ENCODE data around the gene PRKCA.

The PRKCA gene

GRCh38 chr17:66834919-66835454 lies 532.6 kb downstream of the PRKCA start, which contains the start of gene CACNG5:
Gene CACNG5, plus strand, starts transcription at chr17:66835117. Its CDS starts 42,216 bp downstream, at chr17:66877333.
- no peak for DNase-seq

GRCh38 chr17:66835476-66835875 lies 533.1 kb downstream of the PRKCA start:
- no peak for DNase-seq

- no peak for DNase-seq
Measured at GRCh38 chr17:66836063-66837005, 533.9 kb downstream of the PRKCA start.

- DNase-seq: no peak
Measured at GRCh38 chr17:66837226-66837625, 534.8 kb downstream of the PRKCA start.

GRCh38 chr17:66837885-66838665 lies 535.7 kb downstream of the PRKCA start:
- no peak for DNase-seq

GRCh38 chr17:66839616-66840015 lies 537.2 kb downstream of the PRKCA start:
- no peak for DNase-seq

GRCh38 chr17:66840061-66840460 lies 537.6 kb downstream of the PRKCA start:
- no peak for DNase-seq

- DNase-seq: no peak
Measured at GRCh38 chr17:66841328-66841727, 538.9 kb downstream of the PRKCA start.

GRCh38 chr17:66841744-66842143 lies 539.3 kb downstream of the PRKCA start:
- no peak for DNase-seq

GRCh38 chr17:66842505-66842904 lies 540.1 kb downstream of the PRKCA start:
- no peak for DNase-seq

GRCh38 chr17:66842959-66843358 lies 540.5 kb downstream of the PRKCA start:
- no peak for DNase-seq

GRCh38 chr17:66843627-66844026 lies 541.2 kb downstream of the PRKCA start:
- no peak for DNase-seq

- DNase-seq: no peak
Measured at GRCh38 chr17:66847704-66848103, 545.3 kb downstream of the PRKCA start.

GRCh38 chr17:66848496-66848895 lies 546.1 kb downstream of the PRKCA start:
- no peak for DNase-seq

- DNase-seq: no peak
Measured at GRCh38 chr17:66849032-66849655, 546.7 kb downstream of the PRKCA start.

GRCh38 chr17:66849851-66850580 lies 547.6 kb downstream of the PRKCA start:
- no peak for DNase-seq

GRCh38 chr17:66850692-66851091 lies 548.3 kb downstream of the PRKCA start:
- DNase-seq: no peak

GRCh38 chr17:66855204-66855603 lies 552.8 kb downstream of the PRKCA start:
- DNase-seq: no peak

GRCh38 chr17:66858226-66859083 lies 556.0 kb downstream of the PRKCA start:
- no peak for DNase-seq

GRCh38 chr17:66859353-66859752 lies 556.9 kb downstream of the PRKCA start:
- DNase-seq: no peak

- no peak for DNase-seq
Measured at GRCh38 chr17:66860204-66860603, 557.8 kb downstream of the PRKCA start.

All from right forelimb (tissue), 1 donor.